ENCODE measurements around the gene NMU. TPM values are rescaled to one million over a fixed set of nuclear protein-coding genes. Genes with fewer than 3 reads are reported as not detected.

The NMU gene
- total RNA-seq, 2 experiments from 2014 or later = not detected

DNA sequence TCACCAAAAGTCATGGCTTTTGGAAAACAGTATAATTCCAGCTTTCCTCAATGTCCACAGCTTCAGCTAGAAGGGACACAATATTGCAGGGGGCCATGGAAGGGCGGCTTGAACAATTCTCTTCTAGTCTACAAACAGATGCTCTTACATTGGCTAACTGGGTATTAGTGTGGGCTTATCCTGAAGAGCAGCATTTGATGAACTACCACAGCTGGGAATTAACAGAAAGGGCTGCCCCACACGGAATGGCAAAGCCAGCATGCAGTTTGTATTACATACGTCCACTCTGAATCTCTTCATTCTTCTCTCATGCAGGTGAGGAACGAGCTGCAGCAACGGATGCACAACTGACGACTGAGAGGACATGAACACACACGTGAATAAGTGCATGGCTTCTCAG, 31.1 kb downstream of the NMU start:
- Histone ChIP-seq H3K4me1 (ENCODE audit: insufficient read depth, low read length, poor library complexity, severe bottlenecking) (no peaks in the 10 kb centered on the region), H4K20me1 (ENCODE audit: insufficient read depth, low read length) (no peaks in the 10 kb centered on the region), H2AFZ (ENCODE audit: low read length) (no peak overlapping the region), H3K9me2 (ENCODE audit: insufficient read depth, low read length) (no peaks in the 10 kb centered on the region), H3K4me2 (ENCODE audit: low read length) (no peak overlapping the region), H3K27ac (ENCODE audit: low read depth, low read length, poor library complexity, severe bottlenecking) (no peak overlapping the region), H3K36me3 (ENCODE audit: insufficient read depth, low read length) (no peaks in the 10 kb centered on the region), H3K9me3 (ENCODE audit: low read length) (no peaks in the 10 kb centered on the region), H3K4me3 (ENCODE audit: low read depth, low read length, poor library complexity, severe bottlenecking) (no peak overlapping the region), H3K79me2 (ENCODE audit: insufficient read depth, low read depth, low read length) (no peaks in the 10 kb centered on the region)
- BruUV-seq (replicated peaks) = no TSS peak
- DNase-seq (ENCODE audit: low spot score) = no peak
- TF ChIP-seq, protein P1, sequence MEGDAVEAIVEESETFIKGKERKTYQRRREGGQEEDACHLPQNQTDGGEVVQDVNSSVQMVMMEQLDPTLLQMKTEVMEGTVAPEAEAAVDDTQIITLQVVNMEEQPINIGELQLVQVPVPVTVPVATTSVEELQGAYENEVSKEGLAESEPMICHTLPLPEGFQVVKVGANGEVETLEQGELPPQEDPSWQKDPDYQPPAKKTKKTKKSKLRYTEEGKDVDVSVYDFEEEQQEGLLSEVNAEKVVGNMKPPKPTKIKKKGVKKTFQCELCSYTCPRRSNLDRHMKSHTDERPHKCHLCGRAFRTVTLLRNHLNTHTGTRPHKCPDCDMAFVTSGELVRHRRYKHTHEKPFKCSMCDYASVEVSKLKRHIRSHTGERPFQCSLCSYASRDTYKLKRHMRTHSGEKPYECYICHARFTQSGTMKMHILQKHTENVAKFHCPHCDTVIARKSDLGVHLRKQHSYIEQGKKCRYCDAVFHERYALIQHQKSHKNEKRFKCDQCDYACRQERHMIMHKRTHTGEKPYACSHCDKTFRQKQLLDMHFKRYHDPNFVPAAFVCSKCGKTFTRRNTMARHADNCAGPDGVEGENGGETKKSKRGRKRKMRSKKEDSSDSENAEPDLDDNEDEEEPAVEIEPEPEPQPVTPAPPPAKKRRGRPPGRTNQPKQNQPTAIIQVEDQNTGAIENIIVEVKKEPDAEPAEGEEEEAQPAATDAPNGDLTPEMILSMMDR (conservative IDR thresholded peaks at IDR 0.05; ENCODE audit: low read length) = no peak
- TF ChIP-seq EZH2phosphoT487 (IDR thresholded peaks at IDR 0.05; ENCODE audit: borderline replicate concordance, low read depth, low read length) = no peak
- POLR2A ChIA-PET = interaction anchor here (0.9 kb wide), 1 partner anchor 9 kb away, joined by 3 read pairs; no protein-coding TSS in a partner anchor
- CTCF ChIA-PET (ENCODE audit: unreplicated experiment) = no interaction called here
- intact Hi-C loops (cut with micrococcal nuclease; ENCODE audit: unreplicated experiment) = no loop called here

DNA sequence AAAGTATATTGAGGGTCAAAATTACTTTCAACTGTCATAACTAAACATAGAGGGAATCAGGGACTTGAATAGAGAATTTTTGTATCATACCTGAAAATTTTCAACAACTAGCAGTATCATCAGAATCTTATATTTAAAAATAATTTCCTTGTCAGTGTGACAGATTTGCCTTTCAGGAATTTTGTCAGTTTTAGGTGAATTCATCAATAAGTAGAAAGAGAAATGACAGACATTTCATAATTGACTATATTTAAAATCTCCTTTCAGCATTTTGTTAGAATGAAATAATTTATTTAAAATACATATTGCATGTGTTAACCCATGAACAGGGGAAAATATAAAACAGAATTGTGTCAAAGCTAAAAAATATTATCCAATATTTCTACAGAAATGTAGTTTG, 35.5 kb downstream of the NMU start:
- ChIA-PET POLR2A (interaction anchor here (0.6 kb wide), 1 partner anchor 561 kb away, joined by 3 read pairs; no protein-coding TSS in a partner anchor), CTCF (ENCODE audit: unreplicated experiment) (no interaction called here)
- no TSS peak for BruUV-seq (replicated peaks)
- H3K27ac ChIP-seq (ENCODE audit: low read depth, low read length, poor library complexity, severe bottlenecking) = no peak overlapping the region
- DNase-seq (ENCODE audit: low spot score) = no peak
- H3K4me3 ChIP-seq (ENCODE audit: low read depth, low read length, poor library complexity, severe bottlenecking) = no peak overlapping the region
- H3K9me3 ChIP-seq (ENCODE audit: low read length) = no peaks in the 10 kb centered on the region
- H3K4me1 ChIP-seq (ENCODE audit: insufficient read depth, low read length, poor library complexity, severe bottlenecking) = no peaks in the 10 kb centered on the region
- H4K20me1 ChIP-seq (ENCODE audit: insufficient read depth, low read length) = no peaks in the 10 kb centered on the region
- no peak overlapping the region for H2AFZ ChIP-seq (ENCODE audit: low read length)
- TF ChIP-seq, protein P1 (conservative IDR thresholded peaks at IDR 0.05; ENCODE audit: low read length) = no peak
- no peak for TF ChIP-seq EZH2phosphoT487 (IDR thresholded peaks at IDR 0.05; ENCODE audit: borderline replicate concordance, low read depth, low read length)
- H3K36me3 ChIP-seq (ENCODE audit: insufficient read depth, low read length) = no peaks in the 10 kb centered on the region
- H3K9me2 ChIP-seq (ENCODE audit: insufficient read depth, low read length) = no peaks in the 10 kb centered on the region
- intact Hi-C loops (cut with micrococcal nuclease; ENCODE audit: unreplicated experiment) = no loop called here
- H3K79me2 ChIP-seq (ENCODE audit: insufficient read depth, low read depth, low read length) = no peaks in the 10 kb centered on the region
- no peak overlapping the region for H3K4me2 ChIP-seq (ENCODE audit: low read length)

DNA sequence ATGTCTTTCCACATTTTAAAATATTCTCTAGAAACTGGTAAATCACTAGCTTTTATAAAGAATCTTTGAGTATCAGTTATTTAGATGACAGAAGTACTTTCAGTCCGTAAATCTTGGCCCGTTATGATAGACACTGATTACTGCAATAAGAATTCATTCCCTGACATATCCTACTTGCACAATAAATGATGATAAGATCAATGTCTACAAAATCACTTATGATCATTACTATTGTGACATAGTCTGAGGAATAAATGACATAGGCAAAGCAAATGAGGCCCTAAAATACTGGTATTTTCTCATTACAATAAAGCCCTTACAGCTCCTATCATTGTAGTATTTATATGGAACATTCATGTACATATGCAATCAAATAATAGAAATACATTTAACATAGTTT, 37.5 kb downstream of the NMU start:
- no peaks in the 10 kb centered on the region for H3K9me2 ChIP-seq (ENCODE audit: insufficient read depth, low read length)
- DNase-seq (ENCODE audit: low spot score) = no peak
- no peaks in the 10 kb centered on the region for H3K9me3 ChIP-seq (ENCODE audit: low read length)
- H2AFZ ChIP-seq (ENCODE audit: low read length) = no peak overlapping the region
- no peaks in the 10 kb centered on the region for H3K4me1 ChIP-seq (ENCODE audit: insufficient read depth, low read length, poor library complexity, severe bottlenecking)
- no peaks in the 10 kb centered on the region for H3K79me2 ChIP-seq (ENCODE audit: insufficient read depth, low read depth, low read length)
- H3K4me2 ChIP-seq (ENCODE audit: low read length) = no peak overlapping the region
- H3K36me3 ChIP-seq (ENCODE audit: insufficient read depth, low read length) = no peaks in the 10 kb centered on the region
- CTCF ChIA-PET (ENCODE audit: unreplicated experiment) = no interaction called here
- no peak overlapping the region for H3K4me3 ChIP-seq (ENCODE audit: low read depth, low read length, poor library complexity, severe bottlenecking)
- no peaks in the 10 kb centered on the region for H4K20me1 ChIP-seq (ENCODE audit: insufficient read depth, low read length)
- intact Hi-C loops (cut with micrococcal nuclease; ENCODE audit: unreplicated experiment) = no loop called here
- no TSS peak for BruUV-seq (replicated peaks)
- H3K27ac ChIP-seq (ENCODE audit: low read depth, low read length, poor library complexity, severe bottlenecking) = no peak overlapping the region
- POLR2A ChIA-PET = interaction anchor here (1.0 kb wide), 1 partner anchor 16 kb away, joined by 3 read pairs; no protein-coding TSS in a partner anchor
- TF ChIP-seq, protein P1 (conservative IDR thresholded peaks at IDR 0.05; ENCODE audit: low read length) = no peak
- TF ChIP-seq EZH2phosphoT487 (IDR thresholded peaks at IDR 0.05; ENCODE audit: borderline replicate concordance, low read depth, low read length) = no peak

Measured in OCI-LY7 (cell line).